Measurements from ENCODE around the gene ZNF518B.

ZNF518B gene

DNA sequence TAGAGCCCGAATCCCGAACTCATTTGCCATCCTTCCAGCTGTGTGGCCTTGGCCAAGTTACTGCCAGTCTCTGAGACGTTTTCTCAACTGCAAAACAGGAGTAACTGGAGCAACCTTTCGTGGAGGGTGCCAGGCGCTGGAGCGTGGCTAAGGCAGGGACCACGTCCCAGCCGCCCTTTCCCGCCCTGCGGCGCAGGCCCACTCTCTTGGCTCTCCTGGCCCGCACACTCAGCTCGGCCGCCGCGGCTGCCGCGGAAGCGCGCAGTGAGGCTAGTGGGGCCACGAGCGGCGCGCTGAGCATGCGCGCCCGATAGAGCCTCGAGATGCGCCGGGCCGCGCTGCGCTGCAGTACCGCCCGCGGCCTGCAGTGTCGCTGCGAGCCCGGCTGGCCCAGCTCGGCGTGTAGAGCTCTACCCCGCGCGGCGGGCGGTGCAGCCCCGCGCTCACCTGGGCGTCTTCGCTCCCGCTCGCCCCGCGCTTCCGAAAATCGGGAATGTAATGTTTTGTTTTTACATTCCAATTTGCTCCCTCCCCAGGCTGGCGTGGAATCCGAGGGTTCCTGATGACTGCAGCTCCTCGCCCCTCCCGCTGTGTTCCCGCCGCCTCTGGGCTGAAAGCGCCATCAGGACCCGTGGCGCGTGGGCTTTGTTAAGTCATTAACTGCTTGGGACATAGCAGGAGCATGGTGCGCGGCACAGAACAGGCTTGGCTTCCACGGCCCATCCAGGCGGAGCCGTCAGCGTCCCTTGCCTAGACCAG lies 4.0 kb upstream of the ZNF518B start:
- in situ Hi-C loops (cut with HindIII; ENCODE audit: low pct_ligation_motif_present, low sequenced_read_pairs) = no loop called here
- Histone ChIP-seq H3K4me3 (ENCODE audit: low read depth, low read length) (peak overlapping the region; percentile 44), H3K36me3 (replicated peaks) (no peaks in the 10 kb centered on the region), H3K27ac (no peak overlapping the region), H3K27me3 (replicated peaks) (peaks cover 5% of the 10 kb centered on the region)
- no peak for DNase-seq
- TF ChIP-seq, protein P1, sequence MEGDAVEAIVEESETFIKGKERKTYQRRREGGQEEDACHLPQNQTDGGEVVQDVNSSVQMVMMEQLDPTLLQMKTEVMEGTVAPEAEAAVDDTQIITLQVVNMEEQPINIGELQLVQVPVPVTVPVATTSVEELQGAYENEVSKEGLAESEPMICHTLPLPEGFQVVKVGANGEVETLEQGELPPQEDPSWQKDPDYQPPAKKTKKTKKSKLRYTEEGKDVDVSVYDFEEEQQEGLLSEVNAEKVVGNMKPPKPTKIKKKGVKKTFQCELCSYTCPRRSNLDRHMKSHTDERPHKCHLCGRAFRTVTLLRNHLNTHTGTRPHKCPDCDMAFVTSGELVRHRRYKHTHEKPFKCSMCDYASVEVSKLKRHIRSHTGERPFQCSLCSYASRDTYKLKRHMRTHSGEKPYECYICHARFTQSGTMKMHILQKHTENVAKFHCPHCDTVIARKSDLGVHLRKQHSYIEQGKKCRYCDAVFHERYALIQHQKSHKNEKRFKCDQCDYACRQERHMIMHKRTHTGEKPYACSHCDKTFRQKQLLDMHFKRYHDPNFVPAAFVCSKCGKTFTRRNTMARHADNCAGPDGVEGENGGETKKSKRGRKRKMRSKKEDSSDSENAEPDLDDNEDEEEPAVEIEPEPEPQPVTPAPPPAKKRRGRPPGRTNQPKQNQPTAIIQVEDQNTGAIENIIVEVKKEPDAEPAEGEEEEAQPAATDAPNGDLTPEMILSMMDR (IDR thresholded peaks at IDR 0.05; ENCODE audit: low read depth, low read length, missing control alignments) = peak; percentile 57

DNA sequence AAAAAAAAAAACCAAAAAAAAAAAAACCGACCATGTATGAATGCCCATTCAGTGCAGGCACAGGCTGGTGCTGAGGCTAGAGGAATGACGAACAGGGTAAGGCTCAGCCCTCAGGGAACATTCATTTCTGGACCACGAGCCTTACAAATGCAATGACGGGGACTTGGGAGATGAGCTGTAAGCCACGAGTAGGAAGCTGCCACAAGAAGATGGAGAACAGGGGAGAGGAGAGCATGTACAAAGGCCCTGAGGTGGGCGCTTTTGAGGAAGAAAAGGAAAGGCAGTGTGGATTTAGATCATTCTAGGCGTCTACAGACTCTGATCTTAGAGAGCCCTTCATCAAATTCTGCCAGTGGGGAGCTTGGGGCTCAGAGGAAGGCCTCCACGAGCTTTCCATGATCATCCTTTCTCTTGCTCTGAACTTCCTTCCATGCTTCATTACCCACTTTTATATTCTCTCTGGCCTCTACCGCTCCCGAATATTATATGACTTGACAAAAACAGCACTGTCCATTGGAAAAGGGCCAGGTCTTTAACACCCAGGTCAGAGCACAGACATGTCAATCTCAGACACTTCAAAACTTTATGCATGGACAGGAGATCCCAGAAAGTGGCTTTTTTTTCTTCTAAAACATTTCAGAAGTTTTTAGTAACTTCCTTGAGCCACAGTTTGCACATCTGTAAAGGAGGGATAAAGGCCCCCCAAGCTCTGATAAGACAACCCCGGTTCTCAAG lies 3.3 kb upstream of the ZNF518B start:
- in situ Hi-C loops (cut with HindIII; ENCODE audit: low pct_ligation_motif_present, low sequenced_read_pairs) = no loop called here
- Histone ChIP-seq H3K27ac (no peak overlapping the region), H3K27me3 (replicated peaks) (peaks cover 5% of the 10 kb centered on the region), H3K36me3 (replicated peaks) (no peaks in the 10 kb centered on the region), H3K4me3 (ENCODE audit: low read depth, low read length) (no peak overlapping the region)
- TF ChIP-seq, protein P1 (IDR thresholded peaks at IDR 0.05; ENCODE audit: low read depth, low read length, missing control alignments) = no peak
- DNase-seq = no peak

DNA sequence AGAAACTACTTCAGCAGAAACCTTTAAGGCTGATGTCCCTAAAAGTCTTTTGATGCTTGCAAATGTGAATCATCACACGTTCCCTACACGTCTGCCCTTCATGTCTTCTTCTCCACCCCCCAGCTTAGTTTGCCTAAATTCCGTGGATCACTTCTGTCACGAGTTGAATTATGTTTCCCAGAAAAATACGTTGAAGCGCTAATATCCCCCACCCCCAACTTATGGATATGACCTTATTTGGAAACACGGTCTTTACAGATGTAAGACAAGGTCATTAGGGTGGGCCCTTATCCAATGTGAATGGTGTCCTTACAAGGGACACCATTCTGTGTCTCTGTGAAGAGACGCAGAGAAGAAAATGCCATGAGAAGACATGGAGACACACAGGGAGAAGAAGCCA lies 2.1 kb upstream of the ZNF518B start:
- H3K27ac ChIP-seq = no peak overlapping the region
- H3K27me3 ChIP-seq (replicated peaks) = peaks cover 5% of the 10 kb centered on the region
- H3K36me3 ChIP-seq (replicated peaks) = peaks cover 2% of the 10 kb centered on the region
- in situ Hi-C loops (cut with HindIII; ENCODE audit: low pct_ligation_motif_present, low sequenced_read_pairs) = no loop called here
- no peak overlapping the region for H3K4me3 ChIP-seq (ENCODE audit: low read depth, low read length)
- no peak for DNase-seq
- TF ChIP-seq, protein P1 (IDR thresholded peaks at IDR 0.05; ENCODE audit: low read depth, low read length, missing control alignments) = no peak

DNA sequence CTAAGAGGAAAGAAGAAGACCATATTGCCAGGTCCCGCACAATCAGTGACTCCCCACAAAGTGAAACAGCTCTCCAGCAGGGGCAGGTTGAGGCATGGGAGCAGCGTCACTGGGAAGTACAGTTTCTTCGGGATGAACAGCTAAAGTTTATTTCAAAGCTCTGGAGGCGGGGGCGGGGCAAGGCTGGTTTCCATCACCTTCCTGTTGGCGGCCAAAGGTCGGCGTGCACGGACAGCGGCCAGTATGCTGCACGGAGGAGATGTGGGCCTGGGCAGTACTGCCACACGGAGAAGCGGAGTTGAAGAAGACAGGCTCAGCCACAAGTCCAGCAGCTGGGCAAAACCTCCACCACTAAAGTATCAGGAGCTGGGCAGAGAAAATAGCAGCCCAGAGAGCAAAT lies 951 bp upstream of the ZNF518B start:
- in situ Hi-C loops (cut with HindIII; ENCODE audit: low pct_ligation_motif_present, low sequenced_read_pairs) = no loop called here
- no peak for DNase-seq
- TF ChIP-seq, protein P1 (IDR thresholded peaks at IDR 0.05; ENCODE audit: low read depth, low read length, missing control alignments) = no peak

DNA sequence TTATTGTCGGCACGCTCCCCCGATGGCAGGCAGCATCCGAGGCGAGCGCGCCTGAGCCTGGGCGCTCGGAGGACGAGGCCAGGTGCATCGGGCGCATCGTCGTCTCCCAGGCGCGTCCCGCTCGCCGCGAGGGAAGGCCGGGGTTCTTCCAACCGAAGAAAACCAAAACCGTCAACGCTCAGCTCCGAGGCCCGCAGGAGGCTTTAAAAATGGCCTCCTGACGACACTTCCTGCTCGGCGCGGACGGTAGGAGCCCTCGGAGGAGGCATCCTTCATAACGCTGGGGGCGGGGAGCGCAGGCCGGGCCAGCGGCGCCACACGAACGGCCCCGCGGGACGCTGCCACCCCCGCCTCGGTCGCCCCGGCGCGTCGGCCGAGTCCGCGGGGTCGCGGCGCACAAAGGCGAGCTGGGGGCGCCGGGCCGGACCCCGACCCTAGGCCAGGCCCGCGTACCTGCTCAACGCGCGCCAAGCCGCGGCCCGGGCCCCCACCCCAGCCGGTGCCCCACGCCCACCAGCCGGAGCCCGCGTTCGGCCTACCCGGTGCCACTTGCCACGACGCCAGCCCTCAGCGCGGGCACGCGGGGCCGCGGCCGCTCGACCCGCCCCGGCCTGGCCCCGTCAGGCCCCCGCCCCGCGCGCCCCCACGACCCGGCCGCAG lies 501 bp downstream of the ZNF518B start:
- H3K4me3 ChIP-seq (ENCODE audit: low read depth, low read length) = peak overlapping the region; percentile 68
- peak overlapping the region; percentile 59 for H3K27ac ChIP-seq
- peak; percentile 41 for DNase-seq
- in situ Hi-C loops (cut with HindIII; ENCODE audit: low pct_ligation_motif_present, low sequenced_read_pairs) = no loop called here
- peaks cover 18% of the 10 kb centered on the region for H3K36me3 ChIP-seq (replicated peaks)
- TF ChIP-seq, protein P1 (IDR thresholded peaks at IDR 0.05; ENCODE audit: low read depth, low read length, missing control alignments) = no peak
- H3K27me3 ChIP-seq (replicated peaks) = peaks cover under 1% of the 10 kb centered on the region

More for the DNA sequence above, 951 bp upstream of the ZNF518B start:
- Histone ChIP-seq H3K4me3 (ENCODE audit: low read depth, low read length) (no peak overlapping the region), H3K27me3 (replicated peaks) (peaks cover 5% of the 10 kb centered on the region), H3K27ac (no peak overlapping the region), H3K36me3 (replicated peaks) (peaks cover 8% of the 10 kb centered on the region)

Measured in brain microvascular endothelial cell (primary cell).